ENCODE results near the gene KLF2.
"Not testable (repeated sequence)": the region's sequence is repeated elsewhere in the genome, so short reads cannot be mapped to it uniquely, and the experiment has no call there.

Gene KLF2

GRCh38 chr19:16324384-16325160 lies at the start of gene KLF2:
Gene KLF2 (plus strand): TSS chr19:16324826. CDS start chr19:16324924, 98 bp downstream.
- DNase-seq (ENCODE audit: low read depth): peak; percentile 95

GRCh38 chr19:16280306-16280705 lies 44.3 kb upstream of the KLF2 start:
- no peak for DNase-seq (ENCODE audit: low read depth)

- DNase-seq (ENCODE audit: low read depth): no peak
These were observed 42.9 kb upstream of the KLF2 start for GRCh38 chr19:16281743-16282142.

GRCh38 chr19:16283210-16284061 lies 41.2 kb upstream of the KLF2 start:
- peak; percentile 73 for DNase-seq (ENCODE audit: low read depth)

- DNase-seq (ENCODE audit: low read depth): no peak
These were observed 40.1 kb upstream of the KLF2 start for GRCh38 chr19:16284505-16284904.

GRCh38 chr19:16285079-16285478 lies 39.5 kb upstream of the KLF2 start:
- DNase-seq (ENCODE audit: low read depth): not testable (repeated sequence)

- peak; percentile 4 for DNase-seq (ENCODE audit: low read depth)
These were observed 38.7 kb upstream of the KLF2 start for GRCh38 chr19:16285769-16286498.

GRCh38 chr19:16288544-16288943 lies 36.1 kb upstream of the KLF2 start:
- DNase-seq (ENCODE audit: low read depth): peak; percentile 54

GRCh38 chr19:16289594-16289993 lies 35.0 kb upstream of the KLF2 start:
- no peak for DNase-seq (ENCODE audit: low read depth)

GRCh38 chr19:16290692-16291091 lies 33.9 kb upstream of the KLF2 start:
- DNase-seq (ENCODE audit: low read depth): no peak

GRCh38 chr19:16293118-16294091 lies 31.2 kb upstream of the KLF2 start:
- DNase-seq (ENCODE audit: low read depth): peak; percentile 95

- peak; percentile 2 for DNase-seq (ENCODE audit: low read depth)
These were observed 29.6 kb upstream of the KLF2 start for GRCh38 chr19:16295057-16295456.

- no peak for DNase-seq (ENCODE audit: low read depth)
These were observed 27.9 kb upstream of the KLF2 start for GRCh38 chr19:16296713-16297112.

GRCh38 chr19:16297575-16298178 lies 26.9 kb upstream of the KLF2 start:
- no peak for DNase-seq (ENCODE audit: low read depth)

- no peak for DNase-seq (ENCODE audit: low read depth)
These were observed 26.3 kb upstream of the KLF2 start for GRCh38 chr19:16298334-16298733.

GRCh38 chr19:16301999-16302694 lies 22.5 kb upstream of the KLF2 start:
- DNase-seq (ENCODE audit: low read depth): peak; percentile 35

- DNase-seq (ENCODE audit: low read depth): peak; percentile 36
These were observed 20.9 kb upstream of the KLF2 start for GRCh38 chr19:16303755-16304154.

- DNase-seq (ENCODE audit: low read depth): not testable (repeated sequence)
These were observed 20.1 kb upstream of the KLF2 start for GRCh38 chr19:16304511-16304910.

GRCh38 chr19:16305060-16305459 lies 19.6 kb upstream of the KLF2 start:
- not testable (repeated sequence) for DNase-seq (ENCODE audit: low read depth)

Data from EH (cell line).